Spinal cord (tissue), 10 donors: ENCODE data around the gene CGRRF1. TPM values are rescaled to one million over a fixed set of nuclear protein-coding genes. Genes with fewer than 3 reads are reported as not detected.

Experiments
- DNase-seq, 6 donors: peaks; one replicate each; pipeline versions ENCODE4 v3.0.0 to v3.0.0-alpha.2; 2013 to 2015; ENCODE audit warnings: low spot score in 6 of 6, low read depth in 4 of 6
- H3K27ac ChIP-seq: one replicate; pipeline ENCODE4 v1.5.1; 2013; ENCODE audit warnings: low read depth, low read length, control low read depth
- H3K27me3 ChIP-seq: one replicate; pipeline ENCODE4 v1.6.1; 2013; ENCODE audit warnings: low read length; ENCODE audit not compliant: control insufficient read depth, insufficient read depth
- H3K36me3 ChIP-seq: one replicate; pipeline ENCODE4 v1.6.1; 2013; ENCODE audit warnings: low read length; ENCODE audit not compliant: control insufficient read depth, insufficient read depth
- H3K4me1 ChIP-seq: one replicate; pipeline ENCODE4 v1.6.1; 2013; ENCODE audit warnings: low read length; ENCODE audit not compliant: control insufficient read depth, insufficient read depth
- H3K4me3 ChIP-seq: one replicate; pipeline ENCODE4 v1.5.1; 2013; ENCODE audit warnings: low read depth, low read length, control low read depth
- H3K9me3 ChIP-seq: one replicate; pipeline ENCODE4 v1.6.1; 2013; ENCODE audit warnings: low read length; ENCODE audit not compliant: control insufficient read depth, insufficient read depth
- WGBS: methylation state at CpG from one replicate; pipeline ENCODE4 v1.1.5; 2013; ENCODE audit warnings: missing lambda C conversion rate; ENCODE audit not compliant: insufficient coverage; 5-methylcytosine and 5-hydroxymethylcytosine counted together
- polyA plus RNA-seq, 2 donors: library from polyadenylated mRNA; unstranded; fragments of 120-200 nt; gene quantifications; one replicate each; pipeline ENCODE4 v1.2.1, GENCODE V29; 2013; ENCODE audit not compliant: insufficient read length in 2 of 2
- total RNA-seq, 2 donors: library from RNA; depleted of rRNA in 1 of 2; stranded (reverse); fragments of 120-200 nt in 1 of 2; fragments of >200 nt in 1 of 2; gene quantifications; one replicate each; pipeline versions ENCODE4 v1.2.3 to v1.2.4, GENCODE V29; 2013 to 2014
- donor health status: healthy.

The CGRRF1 gene
- total and polyA plus RNA-seq, 4 donors, result 20.4 to 40.7 (median 34.1) TPM

DNA sequence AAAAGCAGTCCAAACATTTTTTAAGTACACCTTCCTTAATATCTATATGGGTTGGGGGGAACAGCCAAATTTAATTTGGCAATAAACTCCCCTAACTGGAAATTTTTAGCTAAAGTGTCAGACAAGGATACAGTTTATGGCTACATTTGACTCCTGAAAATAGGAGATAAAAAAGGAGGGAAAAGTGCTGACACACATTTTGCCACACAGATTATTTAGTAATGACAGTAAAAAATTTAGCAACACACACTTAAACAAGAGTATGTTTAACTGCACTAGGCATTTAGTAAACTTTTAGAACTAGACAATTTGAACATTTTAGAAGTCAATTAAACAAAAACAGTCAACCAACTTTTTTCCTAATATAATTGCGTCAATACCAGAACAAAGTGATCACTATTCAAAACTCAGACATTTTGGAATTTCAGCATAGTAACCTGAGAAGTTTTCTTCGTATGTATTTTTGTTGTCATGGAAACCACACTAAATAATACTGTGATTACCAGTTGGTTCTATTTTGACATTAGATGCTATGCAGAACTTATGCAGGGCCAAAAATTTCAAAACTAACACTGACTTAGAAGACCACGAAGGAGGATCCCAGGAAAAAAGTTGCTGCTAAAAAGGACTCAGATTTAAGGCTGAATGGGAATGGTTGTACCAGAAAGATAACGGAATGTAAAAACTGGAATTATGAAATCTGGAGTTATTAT is 34.4 kb upstream of the CGRRF1 start:
- Histone ChIP-seq H3K4me3 (no peak overlapping the region), H3K27me3 (no peaks in the 10 kb centered on the region), H3K36me3 (no peaks in the 10 kb centered on the region), H3K4me1 (no peaks in the 10 kb centered on the region), H3K27ac (no peak overlapping the region), H3K9me3 (no peaks in the 10 kb centered on the region)
- WGBS, result no CpG with 5 or more reads among the region's 4 CpGs
- no peak for DNase-seq

DNA sequence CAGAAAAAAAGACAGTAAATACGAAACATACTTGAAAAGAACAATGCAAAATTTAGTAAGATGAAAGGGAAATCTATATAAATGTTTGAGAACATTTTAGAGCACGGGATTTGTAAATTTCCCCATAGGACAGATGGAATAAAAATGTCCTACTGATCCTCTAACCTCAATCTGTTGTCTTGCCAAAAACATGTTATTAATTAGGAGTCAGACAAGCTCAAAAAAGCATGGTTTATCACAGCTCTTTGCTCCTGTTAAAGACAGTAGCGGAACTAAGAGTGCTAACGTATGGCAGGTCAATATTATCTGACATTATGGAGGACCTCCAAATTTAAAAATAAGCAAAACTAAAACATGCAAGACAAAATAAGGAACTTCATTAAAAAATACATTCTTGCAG is 33.8 kb upstream of the CGRRF1 start:
- DNase-seq, result no peak
- WGBS, result no CpG with 5 or more reads among the region's 4 CpGs
- H3K4me1 ChIP-seq, result no peaks in the 10 kb centered on the region
- H3K4me3 ChIP-seq, result no peak overlapping the region
- H3K27me3 ChIP-seq, result no peaks in the 10 kb centered on the region
- H3K27ac ChIP-seq, result no peak overlapping the region
- no peaks in the 10 kb centered on the region for H3K36me3 ChIP-seq
- H3K9me3 ChIP-seq, result no peaks in the 10 kb centered on the region

DNA sequence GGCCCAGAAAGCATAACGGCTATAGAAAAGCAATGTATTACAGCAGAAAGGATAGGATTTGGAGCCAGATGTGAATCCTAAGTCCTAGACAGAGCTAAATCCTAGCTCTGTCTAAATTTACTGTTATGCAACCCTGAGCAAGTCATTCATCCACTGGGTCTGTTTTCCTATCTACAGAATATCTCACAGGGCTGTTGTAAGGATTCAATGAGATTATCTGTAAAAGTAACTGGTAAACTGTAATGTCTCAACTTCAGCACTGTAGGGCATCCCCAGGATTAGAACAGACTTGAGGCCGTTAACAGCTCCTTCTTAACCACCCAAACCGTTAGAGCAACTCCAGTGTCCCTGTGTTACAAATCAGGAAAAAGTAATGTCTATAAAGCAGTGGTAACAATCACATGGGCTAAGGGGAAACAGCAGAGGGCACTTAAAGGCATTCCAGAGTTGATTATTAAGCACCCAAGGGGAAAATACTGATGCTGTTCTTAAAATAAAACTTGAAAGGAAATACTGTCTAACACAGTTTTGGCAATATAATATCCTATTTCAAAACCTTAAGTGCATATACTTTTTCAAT is 31.0 kb upstream of the CGRRF1 start:
- H3K36me3 ChIP-seq, result no peaks in the 10 kb centered on the region
- WGBS, result no CpG with 5 or more reads among the region's 3 CpGs
- H3K27ac ChIP-seq, result no peak overlapping the region
- DNase-seq, result no peak
- H3K4me1 ChIP-seq, result no peaks in the 10 kb centered on the region
- no peaks in the 10 kb centered on the region for H3K27me3 ChIP-seq
- H3K4me3 ChIP-seq, result no peak overlapping the region
- no peaks in the 10 kb centered on the region for H3K9me3 ChIP-seq

DNA sequence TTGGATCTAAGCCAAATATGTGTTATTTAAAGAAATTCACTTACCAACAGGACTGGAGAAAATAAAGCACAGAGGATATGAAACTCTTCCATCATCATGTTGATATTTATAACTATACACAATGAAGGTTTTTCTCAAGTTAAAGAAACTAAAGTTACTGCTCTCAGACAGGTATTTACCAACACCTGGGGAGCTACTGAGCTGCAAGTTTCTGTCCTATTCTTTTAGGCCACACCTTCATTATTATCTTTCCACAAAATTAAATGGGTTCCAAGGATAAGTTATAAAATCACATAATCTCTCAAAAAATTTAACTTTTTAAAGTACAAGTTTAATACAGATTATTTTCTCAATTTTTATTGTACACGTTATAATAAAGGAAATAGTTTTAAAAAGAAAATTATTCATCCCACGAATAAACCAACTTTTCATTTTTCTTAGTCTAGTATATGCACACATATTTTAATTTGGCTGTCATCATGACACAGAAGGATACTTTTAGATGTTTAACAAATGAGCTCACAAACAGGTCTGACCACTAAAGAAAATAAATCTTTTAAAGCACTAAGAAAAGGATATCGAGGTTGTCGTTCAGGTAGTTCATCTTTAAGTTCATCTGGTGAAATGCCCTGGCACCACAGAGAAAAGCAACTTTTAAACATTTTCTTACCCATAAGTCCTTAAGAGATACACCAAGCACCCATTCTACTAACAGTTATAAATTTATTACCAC is 28.7 kb upstream of the CGRRF1 start:
- 100% methylated on average over 2 of the region's 4 CpGs for WGBS
- H3K4me1 ChIP-seq, result no peaks in the 10 kb centered on the region
- H3K27ac ChIP-seq, result no peak overlapping the region
- no peaks in the 10 kb centered on the region for H3K36me3 ChIP-seq
- H3K4me3 ChIP-seq, result no peak overlapping the region
- no peaks in the 10 kb centered on the region for H3K27me3 ChIP-seq
- DNase-seq, result no peak
- no peaks in the 10 kb centered on the region for H3K9me3 ChIP-seq

DNA sequence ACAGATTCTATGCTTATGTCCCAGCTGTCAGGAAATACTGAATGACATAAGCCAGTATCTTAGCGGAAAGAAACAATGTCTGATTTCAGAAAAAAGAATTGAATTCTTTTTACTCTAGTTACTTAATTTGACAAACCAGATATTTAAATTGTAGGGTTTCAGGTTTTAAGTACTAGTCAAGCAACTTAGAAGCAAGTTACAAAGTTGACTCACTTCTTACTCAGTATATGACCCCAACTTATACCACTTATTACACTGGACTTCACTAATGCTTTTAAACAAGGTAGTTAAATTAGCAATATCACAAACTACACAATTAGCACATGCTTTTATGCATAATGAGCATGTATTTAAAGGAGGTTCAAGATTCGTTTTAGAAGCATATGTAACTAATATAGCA is 28.0 kb upstream of the CGRRF1 start:
- H3K27me3 ChIP-seq, result no peaks in the 10 kb centered on the region
- H3K4me3 ChIP-seq, result no peak overlapping the region

DNA sequence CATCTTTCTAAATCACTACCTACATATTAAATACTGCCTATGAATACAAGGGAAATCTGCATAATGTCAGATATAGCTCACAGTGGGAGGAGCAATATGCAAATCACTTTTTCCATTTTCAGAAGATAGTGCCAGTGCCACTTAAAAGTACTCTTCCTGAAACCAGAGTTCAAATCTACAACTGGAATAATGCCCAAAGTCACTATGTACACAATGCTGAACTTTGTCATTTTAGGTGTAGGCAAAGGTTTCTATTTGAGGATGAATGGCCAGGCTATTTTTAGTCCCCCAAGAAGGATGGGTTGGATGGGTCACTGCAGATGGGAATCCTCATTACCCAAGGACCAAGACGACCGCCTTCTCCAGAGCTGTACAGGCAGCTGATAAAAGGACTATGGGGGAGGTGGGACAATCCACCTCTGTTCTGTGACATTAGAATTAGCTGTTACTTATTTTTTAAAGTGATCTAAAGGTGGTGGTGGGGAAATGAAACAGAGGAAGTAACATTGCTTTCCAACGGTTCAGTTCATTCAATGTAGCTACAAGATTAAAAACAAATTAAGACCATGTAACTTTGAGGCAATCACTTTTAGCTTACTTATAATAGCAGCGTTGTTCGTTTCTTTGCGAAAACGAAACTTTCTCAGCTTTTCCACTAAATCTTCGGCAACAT is 26.5 kb upstream of the CGRRF1 start:
- DNase-seq, result no peak
- H3K4me1 ChIP-seq, result peaks cover 9% of the 10 kb centered on the region
- no peak overlapping the region for H3K27ac ChIP-seq
- WGBS, result no CpG with 5 or more reads among the region's 8 CpGs
- no peak overlapping the region for H3K4me3 ChIP-seq
- no peaks in the 10 kb centered on the region for H3K27me3 ChIP-seq
- H3K9me3 ChIP-seq, result no peaks in the 10 kb centered on the region
- H3K36me3 ChIP-seq, result no peaks in the 10 kb centered on the region

More for the DNA sequence above, 28.0 kb upstream of the CGRRF1 start:
- H3K9me3 ChIP-seq, result no peaks in the 10 kb centered on the region
- H3K4me1 ChIP-seq, result no peaks in the 10 kb centered on the region
- no peaks in the 10 kb centered on the region for H3K36me3 ChIP-seq
- no peak for DNase-seq
- H3K27ac ChIP-seq, result no peak overlapping the region
- no CpG with 5 or more reads among the region's 2 CpGs for WGBS

DNA sequence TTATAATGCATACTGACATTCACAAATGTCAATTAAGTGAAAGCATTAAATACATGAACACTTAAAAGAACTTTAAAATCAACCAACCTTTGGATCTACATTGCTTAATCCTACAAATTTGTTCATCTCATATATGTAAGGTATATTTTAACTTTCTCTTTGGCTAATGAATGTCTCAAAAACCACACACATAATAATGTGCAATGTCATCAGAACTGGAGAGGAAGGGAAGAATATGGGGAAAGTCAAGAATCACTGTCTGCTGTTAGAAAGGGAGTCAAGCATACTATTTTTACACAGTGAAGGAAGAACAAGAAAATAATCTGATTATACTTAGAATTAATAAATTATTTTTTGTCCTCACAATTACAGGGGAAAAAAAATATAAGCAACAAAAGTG is 25.9 kb upstream of the CGRRF1 start:
- no peak for DNase-seq
- Histone ChIP-seq H3K27me3 (no peaks in the 10 kb centered on the region), H3K36me3 (no peaks in the 10 kb centered on the region), H3K27ac (no peak overlapping the region), H3K9me3 (no peaks in the 10 kb centered on the region), H3K4me1 (peaks cover 11% of the 10 kb centered on the region), H3K4me3 (no peak overlapping the region)

DNA sequence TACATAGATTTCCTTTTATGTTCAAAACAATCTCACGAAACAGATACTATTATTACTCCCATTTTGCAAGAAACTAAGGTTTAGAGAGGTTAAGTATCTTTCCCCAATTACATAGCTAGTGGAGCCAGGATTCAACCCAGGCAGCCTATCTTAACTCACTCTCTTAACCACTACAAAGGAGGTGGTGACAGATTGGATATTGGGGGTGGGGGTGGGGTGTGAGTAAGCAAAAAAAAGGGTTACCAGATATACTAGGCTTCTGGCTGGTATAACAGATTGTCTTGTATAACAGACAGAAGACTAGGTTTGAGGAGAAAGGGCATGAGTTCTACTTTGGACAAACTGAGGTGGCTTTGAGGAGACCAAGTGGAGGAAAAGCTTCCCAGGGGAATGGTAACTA is 23.0 kb upstream of the CGRRF1 start:
- H3K9me3 ChIP-seq, result no peaks in the 10 kb centered on the region
- no peaks in the 10 kb centered on the region for H3K27me3 ChIP-seq
- no peak overlapping the region for H3K27ac ChIP-seq
- WGBS, result no CpG with 5 or more reads among the region's 1 CpG
- H3K4me1 ChIP-seq, result peaks cover 18% of the 10 kb centered on the region
- no peak for DNase-seq
- no peaks in the 10 kb centered on the region for H3K36me3 ChIP-seq
- no peak overlapping the region for H3K4me3 ChIP-seq

DNA sequence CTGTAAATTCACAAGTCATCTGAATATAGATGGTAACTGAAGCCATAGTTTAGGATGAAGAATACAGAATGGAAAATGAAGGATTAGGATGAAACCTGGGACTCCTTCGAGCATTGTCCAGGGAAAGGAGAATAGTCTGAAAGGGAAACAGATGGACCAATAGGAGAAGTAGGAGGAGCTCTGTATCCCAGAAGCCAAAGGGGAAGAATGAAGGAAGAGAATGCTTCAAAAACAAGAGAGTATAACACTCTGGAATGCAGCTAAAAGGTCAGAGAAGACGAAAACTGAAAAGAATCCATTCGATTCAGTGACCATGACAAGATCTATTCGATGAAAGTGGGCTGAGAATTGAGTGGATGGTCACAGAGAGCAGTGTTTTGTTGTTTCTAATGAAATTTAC is 21.9 kb upstream of the CGRRF1 start:
- peak in 2 of 6 donors; percentile 19 to 37 for DNase-seq
- Histone ChIP-seq H3K27ac (peak overlapping the region; percentile 95), H3K27me3 (no peaks in the 10 kb centered on the region), H3K4me3 (peak overlapping the region; percentile 88), H3K9me3 (no peaks in the 10 kb centered on the region), H3K36me3 (no peaks in the 10 kb centered on the region), H3K4me1 (peaks cover 18% of the 10 kb centered on the region)
- WGBS, result 9% methylated on average over 1 of the region's 4 CpGs
